CD8-positive, alpha-beta memory T cell (primary cell): ENCODE measurements around the gene WT1. TPM values are rescaled to one million over a fixed set of nuclear protein-coding genes. Genes with fewer than 3 reads are reported as not detected.
A peak's percentile ranks its signal among the peaks of the same experiment; 100 is the strongest.

ENCODE experiments used
- CTCF ChIA-PET: fragments of 350-600 bp; sonication (Branson Sonifier 250); formaldehyde crosslinking; loops from one replicate; lab custom pipeline; 2021; ENCODE audit warnings: antibody characterized with exemption; lab: Charles Lee
- POLR2A ChIA-PET: fragments of 350-600 bp; sonication (Branson Sonifier 250); formaldehyde crosslinking; loops from one replicate; lab custom pipeline; 2021; ENCODE audit warnings: antibody characterized with exemption; lab: Charles Lee
- DNase-seq, 5 donors: peaks; one replicate each; pipeline versions ENCODE4 v3.0.0 to v3.0.0-alpha.2; 2020 to 2022; ENCODE audit warnings: mixed read lengths in 1 of 5
- H3K27ac ChIP-seq: one replicate; pipeline ENCODE4 v1.7.0; 2013; ENCODE audit warnings: low read depth, mild to moderate bottlenecking, low read length, moderate library complexity
- H3K27me3 ChIP-seq: 2 replicates; pipeline ENCODE4 v1.7.0; 2013; ENCODE audit warnings: low read length, mild to moderate bottlenecking; ENCODE audit not compliant: insufficient read depth, poor library complexity, severe bottlenecking
- H3K36me3 ChIP-seq: 2 replicates; pipeline ENCODE4 v1.7.0; 2013; ENCODE audit warnings: mild to moderate bottlenecking, low read length, moderate library complexity; ENCODE audit not compliant: insufficient read depth
- H3K4me1 ChIP-seq: 2 replicates; pipeline ENCODE4 v1.7.0; 2013; ENCODE audit warnings: mild to moderate bottlenecking, low read length, moderate library complexity; ENCODE audit not compliant: insufficient read depth
- H3K4me3 ChIP-seq: 2 replicates; pipeline ENCODE4 v1.7.0; 2013; ENCODE audit warnings: mild to moderate bottlenecking, low read length
- H3K9me3 ChIP-seq: 2 replicates; pipeline ENCODE4 v1.7.0; 2013; ENCODE audit warnings: mild to moderate bottlenecking, low read length
- H3K27ac Mint-ChIP-seq, 8 donors: one replicate each; pipeline ENCODE4 v1.8.0; 2020 to 2021; ENCODE audit warnings: mixed read lengths in 8 of 8, mild to moderate bottlenecking in 6 of 8, inconsistent platforms in 3 of 8, moderate library complexity in 3 of 8
- H3K27me3 Mint-ChIP-seq, 2 donors: one replicate each; pipeline ENCODE4 v1.8.0; 2020 to 2021; ENCODE audit warnings: mixed read lengths in 2 of 2, mild to moderate bottlenecking in 1 of 2, moderate library complexity in 1 of 2
- H3K36me3 Mint-ChIP-seq, 3 donors: one replicate each; pipeline ENCODE4 v1.8.0; 2020 to 2021; ENCODE audit warnings: mixed read lengths in 3 of 3, inconsistent platforms in 1 of 3, mild to moderate bottlenecking in 1 of 3
- H3K4me1 Mint-ChIP-seq, 3 donors: one replicate each; pipeline ENCODE4 v1.8.0; 2020 to 2021; ENCODE audit warnings: mixed read lengths in 3 of 3, inconsistent platforms in 1 of 3, mild to moderate bottlenecking in 1 of 3
- H3K4me3 Mint-ChIP-seq, 7 donors: one replicate each; pipeline ENCODE4 v1.8.0; 2020 to 2021; ENCODE audit warnings: mixed read lengths in 7 of 7, mild to moderate bottlenecking in 6 of 7, moderate library complexity in 4 of 7, inconsistent platforms in 2 of 7
- H3K9me3 Mint-ChIP-seq, 5 donors: one replicate each; pipeline ENCODE4 v1.8.0; 2020 to 2022; ENCODE audit warnings: mixed read lengths in 5 of 5, mild to moderate bottlenecking in 3 of 5, moderate library complexity in 2 of 5, inconsistent platforms in 1 of 5
- polyA plus RNA-seq: library from polyadenylated mRNA; unstranded; fragments of 300-500 nt; fragmentation: Illumina TruSeq; gene quantifications from one replicate; pipeline ENCODE4 v1.2.3, GENCODE V29; 2021
- total RNA-seq, 2 experiments: library from RNA; stranded (reverse); gene quantifications; one replicate each; pipeline ENCODE4 v1.2.3, GENCODE V29; 2021

WT1 gene
- total and polyA plus RNA-seq, 3 experiments from 2014 or later = not detected

DNA sequence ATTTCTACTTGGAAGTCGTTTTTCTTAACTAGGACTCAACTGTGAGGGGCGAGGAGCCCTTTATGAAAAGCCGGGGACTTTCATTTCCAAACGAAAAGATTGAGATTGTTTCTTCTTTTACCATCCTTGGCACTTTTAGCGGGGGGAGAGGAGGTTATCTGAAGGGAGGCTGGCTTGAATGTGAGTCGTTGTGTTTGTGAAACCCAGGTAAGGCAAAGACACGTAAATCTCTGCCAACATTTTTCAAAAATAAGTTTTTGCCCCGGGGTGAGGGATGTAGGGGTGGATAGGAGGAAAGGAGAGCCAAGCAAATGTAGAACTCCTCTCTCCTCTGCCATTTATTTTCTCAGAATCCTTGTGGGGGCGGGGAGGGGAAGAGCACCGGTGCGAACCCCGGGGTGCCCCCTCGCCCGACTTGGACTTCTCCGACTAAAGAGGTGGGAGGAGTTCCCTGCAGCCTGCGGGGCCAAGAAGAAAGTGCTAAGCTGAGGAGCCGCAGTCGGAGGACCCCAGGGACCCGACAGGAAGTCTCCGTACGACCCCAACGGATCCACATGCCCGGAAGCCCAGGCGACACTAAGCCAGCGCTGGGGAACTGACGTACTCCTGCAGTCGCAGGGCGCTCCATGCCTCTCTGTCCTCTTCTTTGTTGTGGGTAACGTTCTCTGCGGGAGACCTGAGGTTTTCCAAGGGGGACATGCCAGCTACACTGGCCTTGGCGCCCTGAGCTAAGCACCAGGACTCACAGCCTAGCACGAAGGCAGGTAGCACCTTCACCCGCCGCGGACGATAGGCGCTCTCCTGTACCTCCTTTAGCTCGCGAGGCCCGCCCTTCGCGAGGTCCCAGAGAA lies 2.4 kb upstream of the WT1 start:
- H3K36me3 ChIP-seq = no peaks in the 10 kb centered on the region
- Mint-ChIP-seq H3K4me3 (peak overlapping the region in 3 of 7 donors; percentile 3 to 38 (median 23)), H3K27ac (no peak overlapping the region), H3K4me1 (peaks cover 28 to 52% (median 28%) of the 10 kb centered on the region in 3 donors), H3K9me3 (no peaks in the 10 kb centered on the region), H3K36me3 (no peaks in the 10 kb centered on the region), H3K27me3 (peaks cover 52 to 82% of the 10 kb centered on the region in 2 donors)
- H3K27me3 ChIP-seq = peaks cover 16% of the 10 kb centered on the region
- no peak for DNase-seq
- no peaks in the 10 kb centered on the region for H3K9me3 ChIP-seq
- H3K4me3 ChIP-seq = no peak overlapping the region
- no peak overlapping the region for H3K27ac ChIP-seq
- POLR2A ChIA-PET = no interaction called here
- H3K4me1 ChIP-seq = no peaks in the 10 kb centered on the region
- CTCF ChIA-PET = no interaction called here

- CTCF ChIA-PET = no interaction called here
- peak overlapping the region in 1 of 8 donors; percentile 29 for H3K27ac Mint-ChIP-seq
- no peaks in the 10 kb centered on the region for H3K36me3 Mint-ChIP-seq
- Histone ChIP-seq H3K27me3 (peaks cover 14% of the 10 kb centered on the region), H3K36me3 (no peaks in the 10 kb centered on the region), H3K4me1 (no peaks in the 10 kb centered on the region), H3K9me3 (no peaks in the 10 kb centered on the region), H3K4me3 (no peak overlapping the region), H3K27ac (no peak overlapping the region)
- H3K4me3 Mint-ChIP-seq = peak overlapping the region in 3 of 7 donors; percentile 3 to 33 (median 23)
- no peak for DNase-seq
- H3K27me3 Mint-ChIP-seq = peaks cover 56 to 82% of the 10 kb centered on the region in 2 donors
- no peaks in the 10 kb centered on the region for H3K9me3 Mint-ChIP-seq
- peaks cover 31 to 55% (median 32%) of the 10 kb centered on the region in 3 donors for H3K4me1 Mint-ChIP-seq
- POLR2A ChIA-PET = no interaction called here
Observed at GRCh38 chr11:32436751-32437494, 1.6 kb upstream of the WT1 start.

GRCh38 chr11:32435942-32436750 lies 807 bp upstream of the WT1 start:
- Mint-ChIP-seq H3K27me3 (peaks cover 59 to 80% of the 10 kb centered on the region in 2 donors), H3K27ac (peak overlapping the region in 1 of 8 donors; percentile 39), H3K36me3 (no peaks in the 10 kb centered on the region), H3K9me3 (peaks cover 0 to 4% (median 0%) of the 10 kb centered on the region in 5 donors), H3K4me3 (peak overlapping the region in 4 of 7 donors; percentile 41 to 57 (median 42)), H3K4me1 (peaks cover 31 to 55% (median 32%) of the 10 kb centered on the region in 3 donors)
- H3K4me3 ChIP-seq = no peak overlapping the region
- H3K27ac ChIP-seq = peak overlapping the region; percentile 51
- H3K4me1 ChIP-seq = no peaks in the 10 kb centered on the region
- H3K36me3 ChIP-seq = no peaks in the 10 kb centered on the region
- no peak for DNase-seq
- CTCF ChIA-PET = no interaction called here
- POLR2A ChIA-PET = no interaction called here
- peaks cover 14% of the 10 kb centered on the region for H3K27me3 ChIP-seq
- H3K9me3 ChIP-seq = no peaks in the 10 kb centered on the region

DNA sequence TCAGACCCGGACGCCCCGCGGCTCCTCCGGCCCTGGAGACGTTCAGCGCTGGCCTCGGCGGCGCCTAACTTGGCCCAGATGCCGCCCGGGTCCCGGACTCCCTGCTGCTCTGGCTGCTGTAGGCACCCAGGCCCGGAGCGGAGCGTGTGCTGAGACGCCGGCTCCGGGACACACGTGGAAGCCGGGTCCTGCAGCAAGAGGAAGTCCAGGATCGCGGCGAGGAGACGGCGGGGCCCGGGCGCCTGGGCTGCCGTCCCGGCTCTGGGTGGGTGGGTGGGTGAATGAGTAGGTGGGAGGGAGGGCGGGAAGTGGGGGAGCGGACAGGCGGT lies 223 bp downstream of the WT1 start:
- no peak overlapping the region for H3K4me3 ChIP-seq
- H3K4me3 Mint-ChIP-seq = no peak overlapping the region
- POLR2A ChIA-PET = no interaction called here
- no peak for DNase-seq
- peaks cover 18% of the 10 kb centered on the region for H3K27me3 ChIP-seq
- no peak overlapping the region for H3K27ac Mint-ChIP-seq
- no peaks in the 10 kb centered on the region for H3K36me3 ChIP-seq
- peaks cover 0 to 5% (median 2%) of the 10 kb centered on the region in 5 donors for H3K9me3 Mint-ChIP-seq
- H3K36me3 Mint-ChIP-seq = peaks cover 0 to 1% (median 0%) of the 10 kb centered on the region in 3 donors
- H3K4me1 Mint-ChIP-seq = peaks cover 27 to 54% (median 31%) of the 10 kb centered on the region in 3 donors
- no peaks in the 10 kb centered on the region for H3K4me1 ChIP-seq
- peaks cover 57 to 80% of the 10 kb centered on the region in 2 donors for H3K27me3 Mint-ChIP-seq
- H3K27ac ChIP-seq = peak overlapping the region; percentile 74
- H3K9me3 ChIP-seq = no peaks in the 10 kb centered on the region
- CTCF ChIA-PET = no interaction called here

GRCh38 chr11:32434356-32435151 lies 785 bp downstream of the WT1 start:
- H3K9me3 Mint-ChIP-seq = peaks cover 0 to 6% (median 3%) of the 10 kb centered on the region in 5 donors
- ChIA-PET CTCF (no interaction called here), POLR2A (no interaction called here)
- Histone ChIP-seq H3K9me3 (no peaks in the 10 kb centered on the region), H3K4me3 (no peak overlapping the region), H3K27ac (peak overlapping the region; percentile 74), H3K4me1 (no peaks in the 10 kb centered on the region), H3K36me3 (no peaks in the 10 kb centered on the region), H3K27me3 (peaks cover 22% of the 10 kb centered on the region)
- DNase-seq = no peak
- no peak overlapping the region for H3K27ac Mint-ChIP-seq
- H3K4me3 Mint-ChIP-seq = peak overlapping the region in 1 of 7 donors; percentile 10
- H3K36me3 Mint-ChIP-seq = peaks cover 0 to 1% (median 0%) of the 10 kb centered on the region in 3 donors
- H3K4me1 Mint-ChIP-seq = peaks cover 24 to 49% (median 28%) of the 10 kb centered on the region in 3 donors
- H3K27me3 Mint-ChIP-seq = peaks cover 52 to 80% of the 10 kb centered on the region in 2 donors

GRCh38 chr11:32433914-32434355 lies 1.4 kb downstream of the WT1 start:
- Mint-ChIP-seq H3K4me1 (peaks cover 24 to 47% (median 26%) of the 10 kb centered on the region in 3 donors), H3K4me3 (peak overlapping the region in 2 of 7 donors; percentile 23 to 39), H3K36me3 (peaks cover 0 to 1% (median 0%) of the 10 kb centered on the region in 3 donors), H3K27ac (no peak overlapping the region), H3K27me3 (peaks cover 48 to 84% of the 10 kb centered on the region in 2 donors), H3K9me3 (peaks cover 0 to 6% (median 3%) of the 10 kb centered on the region in 5 donors)
- CTCF ChIA-PET = no interaction called here
- peaks cover 23% of the 10 kb centered on the region for H3K27me3 ChIP-seq
- no peak overlapping the region for H3K4me3 ChIP-seq
- peak overlapping the region; percentile 74 for H3K27ac ChIP-seq
- H3K36me3 ChIP-seq = no peaks in the 10 kb centered on the region
- no peak for DNase-seq
- POLR2A ChIA-PET = no interaction called here
- H3K4me1 ChIP-seq = no peaks in the 10 kb centered on the region
- no peaks in the 10 kb centered on the region for H3K9me3 ChIP-seq
